ENCODE data around the gene ANKRD34B. TPM values are rescaled to one million over a fixed set of nuclear protein-coding genes. Genes with fewer than 3 reads are reported as not detected.

Gene ANKRD34B
- total RNA-seq, 1 experiment from 2014 or later, result 0.10 TPM

DNA sequence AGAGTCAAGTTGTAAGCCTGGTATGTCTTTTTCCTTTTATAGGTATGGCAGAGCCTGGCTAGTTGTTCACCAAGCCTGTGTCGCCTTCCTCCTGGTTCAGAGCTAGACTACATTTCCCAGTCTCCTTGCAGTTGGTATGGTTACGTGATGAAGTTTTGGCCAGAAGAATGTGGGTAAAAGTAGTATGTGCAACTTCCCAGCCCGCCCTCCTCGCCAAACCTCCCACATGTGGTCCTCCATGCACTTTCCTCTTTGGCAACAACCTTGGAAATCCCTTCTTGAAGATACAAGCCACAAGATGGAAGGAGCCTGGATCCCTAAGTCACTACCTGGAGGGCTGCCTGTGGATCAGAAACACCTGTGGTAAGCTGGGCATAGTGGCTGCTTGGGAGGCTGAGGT, 48.4 kb upstream of the ANKRD34B start:
- Histone ChIP-seq H3K27me3 (ENCODE audit: control insufficient read depth, insufficient read depth, low read length) (no peaks in the 10 kb centered on the region), H3K27ac (ENCODE audit: low read length) (no peak overlapping the region), H3K36me3 (ENCODE audit: control insufficient read depth, insufficient read depth, low read length) (no peaks in the 10 kb centered on the region), H3K4me3 (ENCODE audit: low read depth in 2 of 2, low read length in 2 of 2) (no peak overlapping the region), H3K9me3 (ENCODE audit: control insufficient read depth, insufficient read depth, low read depth, low read length) (no peaks in the 10 kb centered on the region), H3K4me1 (ENCODE audit: control insufficient read depth, insufficient read depth, low read length) (no peaks in the 10 kb centered on the region)
- TF ChIP-seq SIN3A (IDR thresholded peaks at IDR 0.05; ENCODE audit: borderline replicate concordance, insufficient read depth, low read depth, low read length) (no peak), TCF7L2 (IDR thresholded peaks at IDR 0.05; ENCODE audit: low read depth, low read length) (no peak), POLR2AphosphoS5 (IDR thresholded peaks at IDR 0.05; ENCODE audit: low read depth, low read length) (no peak)
- TF ChIP-seq, protein P1, sequence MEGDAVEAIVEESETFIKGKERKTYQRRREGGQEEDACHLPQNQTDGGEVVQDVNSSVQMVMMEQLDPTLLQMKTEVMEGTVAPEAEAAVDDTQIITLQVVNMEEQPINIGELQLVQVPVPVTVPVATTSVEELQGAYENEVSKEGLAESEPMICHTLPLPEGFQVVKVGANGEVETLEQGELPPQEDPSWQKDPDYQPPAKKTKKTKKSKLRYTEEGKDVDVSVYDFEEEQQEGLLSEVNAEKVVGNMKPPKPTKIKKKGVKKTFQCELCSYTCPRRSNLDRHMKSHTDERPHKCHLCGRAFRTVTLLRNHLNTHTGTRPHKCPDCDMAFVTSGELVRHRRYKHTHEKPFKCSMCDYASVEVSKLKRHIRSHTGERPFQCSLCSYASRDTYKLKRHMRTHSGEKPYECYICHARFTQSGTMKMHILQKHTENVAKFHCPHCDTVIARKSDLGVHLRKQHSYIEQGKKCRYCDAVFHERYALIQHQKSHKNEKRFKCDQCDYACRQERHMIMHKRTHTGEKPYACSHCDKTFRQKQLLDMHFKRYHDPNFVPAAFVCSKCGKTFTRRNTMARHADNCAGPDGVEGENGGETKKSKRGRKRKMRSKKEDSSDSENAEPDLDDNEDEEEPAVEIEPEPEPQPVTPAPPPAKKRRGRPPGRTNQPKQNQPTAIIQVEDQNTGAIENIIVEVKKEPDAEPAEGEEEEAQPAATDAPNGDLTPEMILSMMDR (IDR thresholded peaks at IDR 0.05), result no peak
- ChIA-PET POLR2A (no interaction called here), CTCF (no interaction called here)
- BruUV-seq (replicated peaks), result no TSS peak
- no peak for ATAC-seq
- intact Hi-C loops (cut with micrococcal nuclease; ENCODE audit: unreplicated experiment) (no loop called here), in situ Hi-C loops (cut with HindIII; ENCODE audit: low pct_unique_long_range_greater_than_20kb, low sequenced_read_pairs) (no loop called here)
- DNase-seq (ENCODE audit: low read depth, low spot score), result no peak

DNA sequence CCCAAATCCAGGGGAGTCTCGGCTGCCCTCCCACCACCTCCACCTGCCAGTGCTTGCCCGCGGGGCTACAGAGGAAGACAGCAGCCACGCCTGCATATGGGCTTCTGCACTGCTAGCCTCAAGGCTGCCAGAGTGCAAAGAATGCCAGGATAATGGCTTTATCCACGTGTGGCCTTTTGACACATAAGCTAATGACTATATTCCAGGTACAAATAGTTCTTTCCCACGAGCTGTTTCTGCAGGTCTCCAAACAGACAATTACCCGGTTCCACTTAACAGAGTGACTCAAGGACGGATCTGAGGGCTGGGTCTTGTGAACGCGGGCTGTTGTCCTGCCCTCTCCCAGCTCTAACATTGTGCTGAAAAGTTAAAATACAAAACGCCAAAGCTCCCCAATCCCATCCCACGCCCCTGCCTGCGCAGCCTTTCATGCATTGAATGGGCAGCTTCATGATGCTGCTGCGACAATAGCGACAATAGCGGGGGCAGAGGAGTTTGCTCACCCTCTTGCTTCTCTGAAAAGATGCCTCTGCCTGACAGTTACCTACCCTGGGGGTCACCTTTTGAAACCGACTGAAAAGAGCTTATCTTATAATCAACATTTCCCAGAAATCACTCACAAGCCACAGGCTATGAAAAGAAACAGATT, 45.3 kb upstream of the ANKRD34B start:
- Histone ChIP-seq H3K4me1 (ENCODE audit: control insufficient read depth, insufficient read depth, low read length) (no peaks in the 10 kb centered on the region), H3K9me3 (ENCODE audit: control insufficient read depth, insufficient read depth, low read depth, low read length) (no peaks in the 10 kb centered on the region), H3K4me3 (ENCODE audit: low read depth in 2 of 2, low read length in 2 of 2) (no peak overlapping the region), H3K27ac (ENCODE audit: low read length) (no peak overlapping the region), H3K27me3 (ENCODE audit: control insufficient read depth, insufficient read depth, low read length) (no peaks in the 10 kb centered on the region), H3K36me3 (ENCODE audit: control insufficient read depth, insufficient read depth, low read length) (no peaks in the 10 kb centered on the region)
- DNase-seq (ENCODE audit: low read depth, low spot score) (no peak), ATAC-seq (no peak)
- in situ Hi-C loops (cut with HindIII; ENCODE audit: low pct_unique_long_range_greater_than_20kb, low sequenced_read_pairs), result no loop called here
- intact Hi-C loops (cut with micrococcal nuclease; ENCODE audit: unreplicated experiment), result no loop called here
- TF ChIP-seq TCF7L2 (IDR thresholded peaks at IDR 0.05; ENCODE audit: low read depth, low read length), result no peak
- TF ChIP-seq, protein P2, sequence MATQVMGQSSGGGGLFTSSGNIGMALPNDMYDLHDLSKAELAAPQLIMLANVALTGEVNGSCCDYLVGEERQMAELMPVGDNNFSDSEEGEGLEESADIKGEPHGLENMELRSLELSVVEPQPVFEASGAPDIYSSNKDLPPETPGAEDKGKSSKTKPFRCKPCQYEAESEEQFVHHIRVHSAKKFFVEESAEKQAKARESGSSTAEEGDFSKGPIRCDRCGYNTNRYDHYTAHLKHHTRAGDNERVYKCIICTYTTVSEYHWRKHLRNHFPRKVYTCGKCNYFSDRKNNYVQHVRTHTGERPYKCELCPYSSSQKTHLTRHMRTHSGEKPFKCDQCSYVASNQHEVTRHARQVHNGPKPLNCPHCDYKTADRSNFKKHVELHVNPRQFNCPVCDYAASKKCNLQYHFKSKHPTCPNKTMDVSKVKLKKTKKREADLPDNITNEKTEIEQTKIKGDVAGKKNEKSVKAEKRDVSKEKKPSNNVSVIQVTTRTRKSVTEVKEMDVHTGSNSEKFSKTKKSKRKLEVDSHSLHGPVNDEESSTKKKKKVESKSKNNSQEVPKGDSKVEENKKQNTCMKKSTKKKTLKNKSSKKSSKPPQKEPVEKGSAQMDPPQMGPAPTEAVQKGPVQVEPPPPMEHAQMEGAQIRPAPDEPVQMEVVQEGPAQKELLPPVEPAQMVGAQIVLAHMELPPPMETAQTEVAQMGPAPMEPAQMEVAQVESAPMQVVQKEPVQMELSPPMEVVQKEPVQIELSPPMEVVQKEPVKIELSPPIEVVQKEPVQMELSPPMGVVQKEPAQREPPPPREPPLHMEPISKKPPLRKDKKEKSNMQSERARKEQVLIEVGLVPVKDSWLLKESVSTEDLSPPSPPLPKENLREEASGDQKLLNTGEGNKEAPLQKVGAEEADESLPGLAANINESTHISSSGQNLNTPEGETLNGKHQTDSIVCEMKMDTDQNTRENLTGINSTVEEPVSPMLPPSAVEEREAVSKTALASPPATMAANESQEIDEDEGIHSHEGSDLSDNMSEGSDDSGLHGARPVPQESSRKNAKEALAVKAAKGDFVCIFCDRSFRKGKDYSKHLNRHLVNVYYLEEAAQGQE (IDR thresholded peaks at IDR 0.05; ENCODE audit: insufficient read depth in 1 of 2, low read depth in 2 of 2, low read length in 1 of 2), result no peak
- TF ChIP-seq, protein P1 (IDR thresholded peaks at IDR 0.05), result no peak
- TF ChIP-seq SIN3A (IDR thresholded peaks at IDR 0.05; ENCODE audit: borderline replicate concordance, insufficient read depth, low read depth, low read length), result no peak
- no peak for TF ChIP-seq POLR2AphosphoS5 (IDR thresholded peaks at IDR 0.05; ENCODE audit: low read depth, low read length)
- BruUV-seq (replicated peaks), result no TSS peak
- CTCF ChIA-PET, result no interaction called here
- POLR2A ChIA-PET, result no interaction called here

All from Panc1 (cell line).